NB4 (cell line): ENCODE data around the gene MAP9.

Experiments used
- POLR2A ChIP-seq: IDR thresholded peaks from 2 replicates; pipeline ENCODE4 v1.6.1; 2011; ENCODE audit warnings: mild to moderate bottlenecking; ENCODE audit not compliant: insufficient read length; ENCODE audit errors: extremely low read depth
- TF ChIP-seq, protein P1 (sequence below): IDR thresholded peaks from one replicate; pipeline ENCODE4 v1.5.1; 2012; ENCODE audit warnings: low read depth, low read length

DNA sequence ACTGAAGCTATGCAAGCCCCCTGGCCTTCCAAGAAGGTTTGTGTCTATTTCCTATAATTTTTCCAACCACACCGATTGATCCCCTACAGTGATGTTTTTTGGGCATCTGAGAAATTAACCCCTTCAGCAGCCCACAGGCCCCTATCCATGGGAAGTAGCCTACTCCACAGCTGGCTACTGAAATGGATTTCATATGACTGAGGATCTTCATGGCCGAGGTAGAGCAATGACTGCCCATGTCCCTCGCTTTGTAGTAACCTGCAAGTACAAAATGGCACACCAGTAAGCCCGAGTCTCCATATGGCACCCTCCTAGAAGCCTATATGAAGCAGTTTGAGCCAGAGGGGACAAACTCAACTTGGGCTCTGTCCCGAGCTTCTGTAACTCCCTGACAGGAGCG, 36.8 kb downstream of the MAP9 start:
- TF ChIP-seq, protein P1, sequence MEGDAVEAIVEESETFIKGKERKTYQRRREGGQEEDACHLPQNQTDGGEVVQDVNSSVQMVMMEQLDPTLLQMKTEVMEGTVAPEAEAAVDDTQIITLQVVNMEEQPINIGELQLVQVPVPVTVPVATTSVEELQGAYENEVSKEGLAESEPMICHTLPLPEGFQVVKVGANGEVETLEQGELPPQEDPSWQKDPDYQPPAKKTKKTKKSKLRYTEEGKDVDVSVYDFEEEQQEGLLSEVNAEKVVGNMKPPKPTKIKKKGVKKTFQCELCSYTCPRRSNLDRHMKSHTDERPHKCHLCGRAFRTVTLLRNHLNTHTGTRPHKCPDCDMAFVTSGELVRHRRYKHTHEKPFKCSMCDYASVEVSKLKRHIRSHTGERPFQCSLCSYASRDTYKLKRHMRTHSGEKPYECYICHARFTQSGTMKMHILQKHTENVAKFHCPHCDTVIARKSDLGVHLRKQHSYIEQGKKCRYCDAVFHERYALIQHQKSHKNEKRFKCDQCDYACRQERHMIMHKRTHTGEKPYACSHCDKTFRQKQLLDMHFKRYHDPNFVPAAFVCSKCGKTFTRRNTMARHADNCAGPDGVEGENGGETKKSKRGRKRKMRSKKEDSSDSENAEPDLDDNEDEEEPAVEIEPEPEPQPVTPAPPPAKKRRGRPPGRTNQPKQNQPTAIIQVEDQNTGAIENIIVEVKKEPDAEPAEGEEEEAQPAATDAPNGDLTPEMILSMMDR = no peak
- TF ChIP-seq POLR2A = no peak
